Lung (tissue), 12 donors: Measurements from ENCODE around the gene SLC2A6. TPM values are rescaled to one million over a fixed set of nuclear protein-coding genes. Genes with fewer than 3 reads are reported as not detected.

Experiments
- ATAC-seq: fragments of 200-7000 bp; cut with Tn5 transposase; one replicate; pipeline ENCODE4 v1.9.1; 2020; ENCODE audit warnings: moderate number of reproducible peaks; ENCODE audit not compliant: insufficient read depth, low FRiP score
- DNase-seq, 3 donors: peaks; one replicate each; pipeline ENCODE4 v3.0.0-alpha.2; 2013 to 2017
- H3K27ac ChIP-seq, 2 donors: one replicate each; pipeline ENCODE4 v1.5.1; 2013; ENCODE audit warnings: mild to moderate bottlenecking in 2 of 2, moderate library complexity in 2 of 2, control low read depth in 1 of 2, inconsistent platforms in 1 of 2, low read depth in 1 of 2, low read length in 1 of 2
- H3K27me3 ChIP-seq, 3 donors: one replicate each; pipeline ENCODE4 v1.5.1; 2013; ENCODE audit warnings: low read length in 2 of 3; ENCODE audit not compliant: control insufficient read depth in 3 of 3, insufficient read depth in 3 of 3
- H3K36me3 ChIP-seq, 4 donors: one replicate each; pipeline ENCODE4 v1.5.1; 2013; ENCODE audit warnings: low read length in 4 of 4, mild to moderate bottlenecking in 1 of 4, moderate library complexity in 1 of 4; ENCODE audit not compliant: control insufficient read depth in 4 of 4, insufficient read depth in 4 of 4
- H3K4me1 ChIP-seq, 5 donors: one replicate each; pipeline ENCODE4 v1.5.1; 2013; ENCODE audit warnings: low read length in 5 of 5, mild to moderate bottlenecking in 2 of 5, moderate library complexity in 1 of 5; ENCODE audit not compliant: control insufficient read depth in 5 of 5, insufficient read depth in 5 of 5
- H3K4me3 ChIP-seq: one replicate; pipeline ENCODE4 v1.5.1; 2013; ENCODE audit warnings: mild to moderate bottlenecking, control low read depth, moderate library complexity
- H3K9ac ChIP-seq, 2 donors: one replicate each; pipeline ENCODE4 v1.5.1; 2013; ENCODE audit warnings: low read length in 2 of 2, control low read depth in 1 of 2; ENCODE audit not compliant: insufficient read depth in 1 of 2
- H3K9me3 ChIP-seq, 4 donors: one replicate each; pipeline ENCODE4 v1.5.1; 2013; ENCODE audit warnings: low read length in 3 of 4, mild to moderate bottlenecking in 1 of 4, moderate library complexity in 1 of 4; ENCODE audit not compliant: control insufficient read depth in 4 of 4, insufficient read depth in 3 of 4
- CTCF ChIP-seq: IDR thresholded peaks from 2 replicates; pipeline ENCODE4 v1.5.1; 2012; ENCODE audit warnings: mild to moderate bottlenecking; ENCODE audit errors: control extremely low read depth, extremely low read depth
- WGBS, 2 donors: extraction: QIAGEN DNeasy Blood & Tissue Kit; methylation state at CpG; one replicate each; pipeline ENCODE4 v1.1.7; 2013; 5-methylcytosine and 5-hydroxymethylcytosine counted together
- polyA plus RNA-seq, 2 donors: library from polyadenylated mRNA; stranded (reverse); fragments of 200-250 nt; gene quantifications; one replicate each; pipeline ENCODE4 v1.2.1, GENCODE V29; 2013
- total RNA-seq, 2 donors: library from RNA; depleted of rRNA in 1 of 2; stranded (reverse); fragments of >200 nt in 1 of 2; gene quantifications; one replicate each; pipeline ENCODE4 v1.2.1, GENCODE V29; 2014 to 2021
- donor health status: control.
- donor health status: control.
- donor health status: Bipolar disorder and iron deficiency.
- donor health status: healthy.
- donor health status: DM: yes; HTN: yes; CAD: no.

Gene SLC2A6
- total and polyA plus RNA-seq, 4 donors, result 8.4 to 49.6 (median 18.5) TPM

- no peak for TF ChIP-seq CTCF
- Histone ChIP-seq H3K27me3 (no peaks in the 10 kb centered on the region), H3K27ac (no peak overlapping the region), H3K36me3 (no peaks in the 10 kb centered on the region), H3K9ac (no peak overlapping the region), H3K4me3 (no peak overlapping the region), H3K9me3 (no peaks in the 10 kb centered on the region), H3K4me1 (no peaks in the 10 kb centered on the region)
- WGBS, 2 donors, result 85 to 88% methylated on average over 23 of the region's 23 CpGs
- DNase-seq (no peak), ATAC-seq (no peak)
Measured at GRCh38 chr9:133445293-133445969, 33.5 kb downstream of the SLC2A6 start.

- Histone ChIP-seq H3K27ac (no peak overlapping the region), H3K4me1 (no peaks in the 10 kb centered on the region), H3K27me3 (no peaks in the 10 kb centered on the region), H3K9ac (no peak overlapping the region), H3K36me3 (no peaks in the 10 kb centered on the region), H3K4me3 (no peak overlapping the region), H3K9me3 (no peaks in the 10 kb centered on the region)
- ATAC-seq, result no peak
- no peak for DNase-seq
- TF ChIP-seq CTCF, result no peak
- WGBS, 2 donors, result 78 to 88% methylated on average over 8 of the region's 8 CpGs
Measured at GRCh38 chr9:133443982-133444381, 34.9 kb downstream of the SLC2A6 start.

GRCh38 chr9:133443248-133443647 is 35.7 kb downstream of the SLC2A6 start:
- no peaks in the 10 kb centered on the region for H3K27me3 ChIP-seq
- H3K4me1 ChIP-seq, result no peaks in the 10 kb centered on the region
- WGBS, 2 donors, result 94 to 96% methylated on average over 15 of the region's 15 CpGs
- no peak overlapping the region for H3K27ac ChIP-seq
- no peak overlapping the region for H3K9ac ChIP-seq
- no peak for ATAC-seq
- no peaks in the 10 kb centered on the region for H3K36me3 ChIP-seq
- no peak for TF ChIP-seq CTCF
- no peak for DNase-seq
- no peaks in the 10 kb centered on the region for H3K9me3 ChIP-seq
- H3K4me3 ChIP-seq, result no peak overlapping the region

GRCh38 chr9:133441571-133441970 is 37.3 kb downstream of the SLC2A6 start:
- no peaks in the 10 kb centered on the region for H3K4me1 ChIP-seq
- ATAC-seq, result no peak
- WGBS, 2 donors, result 78 to 89% methylated on average over 5 of the region's 5 CpGs
- no peak for TF ChIP-seq CTCF
- no peaks in the 10 kb centered on the region for H3K27me3 ChIP-seq
- no peak for DNase-seq
- H3K9ac ChIP-seq, result no peak overlapping the region
- H3K4me3 ChIP-seq, result no peak overlapping the region
- H3K27ac ChIP-seq, result no peak overlapping the region
- no peaks in the 10 kb centered on the region for H3K36me3 ChIP-seq
- no peaks in the 10 kb centered on the region for H3K9me3 ChIP-seq
